Measurements from ENCODE around the gene CYSTM1. TPM values are rescaled to one million over a fixed set of nuclear protein-coding genes. Genes with fewer than 3 reads are reported as not detected.
A peak's percentile ranks its signal among the peaks of the same experiment; 100 is the strongest.

The CYSTM1 gene, protein sequence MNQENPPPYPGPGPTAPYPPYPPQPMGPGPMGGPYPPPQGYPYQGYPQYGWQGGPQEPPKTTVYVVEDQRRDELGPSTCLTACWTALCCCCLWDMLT
- 1.0 and 2.6 TPM in 2 replicates for total RNA-seq (2014; rRNA removed)
- polyA plus RNA-seq (2012), result 10.1 TPM

DNA sequence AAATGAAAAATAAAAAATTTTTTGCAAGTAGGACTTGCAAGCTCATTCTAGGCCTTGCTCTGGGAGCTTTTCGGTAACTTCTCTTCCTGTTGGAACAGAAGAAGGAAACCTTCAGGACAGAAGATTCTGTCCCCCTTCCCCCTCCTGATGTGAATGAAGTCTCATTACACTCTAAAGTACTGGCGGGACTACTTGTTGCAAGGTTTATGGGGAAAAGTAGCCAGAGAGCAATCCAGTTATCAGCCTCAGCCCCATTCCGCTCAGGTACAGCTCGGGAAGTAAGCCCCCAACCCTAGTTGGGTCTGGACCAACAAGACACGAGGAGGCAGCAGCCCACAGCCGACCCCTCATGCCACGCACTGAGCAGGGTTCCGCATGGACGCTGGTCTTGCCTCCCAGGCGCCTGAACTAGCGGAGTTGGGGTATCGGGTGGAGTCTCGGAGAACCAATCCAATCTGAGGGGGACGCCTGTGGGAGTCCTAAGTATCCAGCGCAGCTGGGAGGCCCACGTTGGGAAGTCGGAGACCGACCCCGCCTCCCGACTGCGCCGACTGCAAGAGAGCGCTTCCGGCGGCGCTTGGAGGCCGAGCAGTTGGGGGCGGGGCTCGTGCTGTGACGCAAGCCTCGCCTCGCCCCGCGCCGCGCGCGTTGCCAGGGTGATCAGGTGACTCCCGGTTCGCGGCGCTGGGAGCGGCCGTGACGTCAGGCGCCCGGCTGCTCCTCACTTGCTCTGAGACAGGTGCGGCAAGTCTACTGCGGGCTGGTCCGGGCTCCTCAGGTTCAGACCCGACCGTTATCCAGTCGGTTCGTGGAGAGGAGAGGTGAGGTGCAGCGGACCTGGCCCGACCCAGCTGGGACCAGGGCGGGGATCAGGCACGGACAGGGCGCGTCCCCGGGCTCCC, at the start of gene CYSTM1:
Gene CYSTM1, plus strand, starts transcription at position 724 of the 902 bp plus-strand sequence. CDS start 19,278 bp downstream, outside the sequence.
- DNase-seq (ENCODE audit: low read depth), result peak; percentile 61

DNA sequence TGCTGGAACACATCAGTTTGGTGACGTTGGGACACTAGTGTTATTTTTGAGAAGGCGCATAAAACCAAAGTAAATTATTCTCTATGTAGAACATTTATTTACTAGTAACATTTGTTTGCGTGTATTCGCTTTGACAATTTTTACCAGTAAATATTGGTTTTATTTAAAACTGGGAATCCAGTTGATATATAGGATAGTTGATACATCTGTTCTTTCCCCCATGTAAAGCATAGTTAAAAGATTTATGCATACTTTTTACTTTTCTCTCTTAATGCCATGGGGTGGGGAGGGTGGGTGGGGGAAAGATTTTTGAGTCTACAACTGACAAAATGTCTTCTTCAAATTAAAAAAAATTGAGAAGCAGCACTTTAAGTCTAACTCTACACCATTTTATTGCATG, 49.4 kb upstream of the CYSTM1 start, which contains the start of gene IGIP:
Gene IGIP, plus strand, starts transcription at position 301 of the 400 bp plus-strand sequence. CDS start 2,540 bp downstream, outside the sequence.
- DNase-seq (ENCODE audit: low read depth), result no peak

DNA sequence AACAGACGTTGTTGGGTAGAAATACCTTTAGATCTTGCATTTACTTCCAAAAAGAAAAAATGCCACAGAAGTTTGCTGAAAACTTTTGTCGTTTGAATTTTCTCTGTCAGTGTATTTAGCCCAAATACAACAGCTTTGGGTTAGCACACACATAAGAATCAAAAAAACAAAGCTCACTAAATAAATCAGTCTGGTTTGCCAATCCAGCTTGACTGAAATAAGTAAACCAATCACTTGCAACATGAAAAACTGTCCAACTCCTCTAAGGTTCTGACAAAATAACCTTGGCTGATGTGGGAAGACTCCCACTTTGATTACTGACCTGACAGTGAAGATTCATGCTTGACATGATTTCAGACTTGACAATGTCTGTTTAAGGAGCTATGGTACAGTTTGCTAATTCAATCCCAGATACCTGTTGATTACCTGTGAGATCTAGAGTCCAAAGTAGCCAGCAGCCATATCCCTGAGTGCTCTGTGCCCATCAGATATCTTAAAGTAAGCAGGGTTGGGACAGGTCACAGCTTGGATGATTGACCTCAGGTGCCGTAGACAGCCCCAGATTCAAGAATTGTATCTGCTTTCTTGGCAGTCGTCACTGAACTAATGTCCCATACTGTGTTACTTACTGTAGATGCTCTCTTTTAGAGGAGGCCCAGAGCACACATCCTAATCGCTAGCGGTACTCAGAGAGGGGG, 48.5 kb upstream of the CYSTM1 start:
- no peak for DNase-seq (ENCODE audit: low read depth)

DNA sequence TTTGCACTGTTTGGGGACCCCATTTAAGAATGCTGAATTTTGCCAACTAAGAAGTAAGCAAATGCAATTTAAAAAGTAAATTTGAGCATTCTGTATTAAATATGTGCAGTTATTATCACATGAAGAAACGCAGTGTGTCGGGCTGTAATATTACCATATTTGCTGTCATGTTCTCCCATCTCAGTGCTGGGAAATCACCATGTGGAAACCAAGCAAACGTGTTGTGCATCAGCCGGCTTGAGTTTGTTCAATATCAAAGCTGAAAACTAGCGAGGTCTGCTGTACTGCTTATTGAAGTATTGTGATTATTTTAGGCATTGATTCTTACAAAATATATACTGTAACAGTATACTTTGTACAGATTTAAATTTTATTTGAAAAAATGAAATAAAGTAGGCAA, 46.6 kb upstream of the CYSTM1 start:
- DNase-seq (ENCODE audit: low read depth), result no peak

DNA sequence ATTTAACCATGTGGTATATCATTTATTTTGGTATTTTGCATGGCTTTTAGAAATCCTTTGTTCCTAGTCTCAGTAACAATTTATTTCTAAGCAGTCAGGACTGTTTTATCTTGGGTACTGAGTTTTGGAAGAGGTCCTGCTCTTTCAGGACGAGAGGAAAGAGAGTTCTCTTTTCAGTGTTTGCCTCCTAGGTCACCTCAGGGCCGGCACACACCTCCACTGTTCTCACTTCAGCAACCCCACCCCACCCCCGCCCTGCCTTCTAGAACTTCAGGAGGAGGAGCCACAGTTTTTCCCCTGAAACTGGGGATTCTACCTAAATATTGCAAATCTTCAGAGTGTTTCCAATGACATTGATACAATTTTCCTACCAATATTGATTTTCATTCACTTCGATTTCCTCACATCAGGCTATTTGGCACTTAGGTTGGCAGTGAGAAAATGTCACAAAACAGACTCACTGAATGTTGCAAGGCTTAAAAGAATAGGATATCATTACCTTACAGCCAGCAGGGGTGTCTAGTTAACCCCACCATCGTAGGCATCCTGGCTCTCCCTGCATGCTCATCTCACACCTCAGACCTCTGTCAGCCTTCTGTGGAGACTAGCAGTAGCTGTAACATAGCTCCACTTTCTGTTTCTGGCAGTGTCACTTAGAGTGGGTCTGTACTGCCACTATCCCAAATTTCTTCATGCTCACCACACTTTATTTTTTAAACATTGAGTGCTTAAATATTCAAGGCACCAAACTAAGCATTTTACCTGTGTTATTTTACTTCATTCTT, 43.8 kb upstream of the CYSTM1 start:
- no peak for DNase-seq (ENCODE audit: low read depth)

DNA sequence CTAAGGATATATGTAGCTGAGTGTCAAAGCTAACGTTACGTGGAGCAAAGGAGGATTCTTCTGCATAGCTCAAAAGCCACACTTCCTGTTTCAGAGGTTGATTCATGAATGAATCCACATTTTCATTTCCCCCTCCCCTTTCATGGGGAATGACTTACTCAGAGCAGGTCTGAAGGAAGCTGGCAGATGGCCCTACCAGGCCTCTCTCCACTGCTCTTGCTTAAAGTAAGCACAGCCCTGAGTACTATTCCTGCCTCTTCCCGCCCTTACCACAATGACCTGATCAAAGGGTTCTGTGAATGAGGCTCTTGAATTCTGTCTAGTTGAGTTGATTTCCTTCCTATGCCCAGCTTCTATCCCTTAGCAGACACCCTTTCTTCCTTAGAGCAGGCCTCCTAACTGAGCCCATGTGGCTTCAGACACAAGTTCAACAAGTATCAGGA, 43.0 kb upstream of the CYSTM1 start:
- DNase-seq (ENCODE audit: low read depth), result peak; percentile 91

DNA sequence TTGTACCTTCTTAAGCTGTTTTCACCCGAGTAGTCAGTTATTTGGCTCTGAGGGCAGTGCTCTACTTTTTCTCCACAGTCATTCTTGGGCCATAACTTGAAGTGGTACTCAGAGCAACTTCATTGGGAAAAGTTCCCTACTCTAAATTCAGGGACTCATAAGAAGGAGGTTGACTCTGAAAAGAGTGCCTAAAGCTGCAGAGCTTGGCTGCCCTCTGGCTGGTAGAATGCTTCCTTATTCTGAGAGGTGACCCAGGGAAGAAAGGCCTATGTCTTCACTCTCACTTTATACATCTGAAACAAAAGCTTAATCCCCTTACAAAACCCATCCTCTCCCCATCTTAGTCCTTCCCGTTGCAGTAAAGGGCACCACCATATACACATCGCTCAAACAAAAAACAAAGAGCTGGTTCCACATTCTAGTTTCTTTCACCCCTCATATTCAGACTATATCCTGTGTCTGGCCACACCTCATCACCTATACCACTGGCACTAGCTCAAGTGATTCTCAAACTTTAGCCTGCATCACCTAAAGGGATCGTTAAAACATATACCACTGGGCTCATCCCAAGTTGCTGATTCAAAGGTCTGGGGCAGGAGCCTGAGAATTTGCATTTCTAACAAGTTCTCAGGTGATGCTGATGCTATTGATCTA, 41.3 kb upstream of the CYSTM1 start:
- DNase-seq (ENCODE audit: low read depth), result no peak

DNA sequence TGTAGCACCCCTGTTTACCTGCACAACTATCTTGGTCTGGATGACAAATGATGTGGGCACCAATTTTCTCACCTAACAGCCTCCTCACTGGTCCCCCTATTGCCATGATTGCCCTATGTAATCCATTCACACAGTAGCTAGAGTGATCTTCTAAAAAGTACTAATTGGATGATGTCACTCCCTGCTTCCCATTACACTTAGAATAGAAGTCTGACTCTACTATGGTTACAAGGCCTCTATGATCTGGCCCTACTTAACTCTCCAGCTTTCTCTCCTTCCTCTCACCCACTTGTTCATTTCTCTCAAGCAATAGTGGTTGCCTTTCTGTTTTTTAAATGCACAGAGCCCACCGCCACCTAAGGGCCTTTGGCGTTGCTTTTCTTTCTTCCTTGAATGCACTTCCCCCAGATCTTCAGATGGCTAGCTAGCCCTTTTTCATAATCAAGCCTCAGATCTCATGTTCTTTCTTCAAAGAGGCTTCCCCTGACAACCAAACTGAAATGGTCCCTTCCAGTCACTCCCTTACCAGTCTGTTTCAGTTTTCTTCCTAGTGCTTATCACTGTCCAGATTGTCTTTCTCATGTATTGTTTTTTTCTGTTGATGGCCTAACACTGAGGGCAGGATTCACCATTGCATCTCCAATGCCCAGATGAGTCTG, 40.6 kb upstream of the CYSTM1 start:
- DNase-seq (ENCODE audit: low read depth), result no peak

DNA sequence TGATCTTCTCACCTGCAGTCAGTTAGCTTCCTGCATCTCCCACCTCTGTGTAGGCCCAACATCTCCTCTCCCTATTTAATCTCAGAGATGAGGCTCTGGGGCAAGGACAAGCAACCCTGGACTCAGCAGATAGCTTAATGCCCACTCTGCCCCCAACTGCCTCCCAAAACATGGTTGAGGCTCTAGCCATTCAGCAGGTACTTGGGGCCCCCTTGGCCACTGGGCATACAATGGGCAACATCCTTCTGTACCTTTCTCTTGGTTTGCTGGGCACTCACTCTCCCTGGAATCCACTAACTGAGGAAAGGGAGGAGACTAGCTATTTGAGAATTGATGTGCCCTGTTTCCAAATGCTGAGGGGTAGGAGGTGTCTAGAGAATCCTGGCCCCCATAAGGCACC, 39.9 kb upstream of the CYSTM1 start:
- no peak for DNase-seq (ENCODE audit: low read depth)

DNA sequence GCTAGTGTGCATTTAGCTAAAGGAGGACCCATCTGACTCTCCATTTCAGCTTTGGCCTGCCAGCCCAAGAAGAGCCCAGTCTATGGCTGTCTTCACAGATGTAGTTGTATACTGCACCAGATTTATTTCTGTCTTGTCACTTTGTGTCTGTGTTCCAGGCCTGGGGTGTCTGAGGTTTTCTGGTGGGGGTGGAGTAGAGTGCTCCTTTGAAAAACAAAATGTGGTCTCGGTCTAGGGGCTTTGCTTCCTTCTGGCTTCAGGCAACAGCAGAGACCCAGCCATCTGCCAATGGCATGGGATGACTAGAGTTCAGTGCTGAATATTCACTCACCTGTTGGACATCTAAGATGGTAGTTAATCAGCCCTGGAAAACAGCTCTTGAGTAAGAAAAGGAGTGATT, 38.4 kb upstream of the CYSTM1 start:
- DNase-seq (ENCODE audit: low read depth), result no peak

DNA sequence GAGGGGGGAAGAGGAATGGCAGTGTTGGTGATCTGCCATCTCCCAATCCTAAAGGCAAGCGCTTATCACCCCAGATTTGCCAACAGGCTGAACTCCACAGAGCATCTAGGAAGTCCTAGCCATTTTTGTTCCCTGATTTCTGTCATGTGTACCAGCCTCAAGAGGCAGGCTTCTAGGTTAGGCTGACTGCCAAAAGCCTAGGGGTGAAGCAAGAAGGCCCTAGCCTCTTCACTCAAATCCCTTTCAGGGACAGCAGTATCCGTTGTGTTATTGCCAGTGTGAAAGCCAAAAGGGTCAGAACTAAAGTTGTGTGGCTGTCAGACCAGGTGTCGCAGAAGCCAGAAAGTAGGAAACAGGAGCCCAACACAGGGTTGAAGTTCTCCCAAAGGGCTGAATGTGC, 34.6 kb upstream of the CYSTM1 start:
- DNase-seq (ENCODE audit: low read depth), result no peak

DNA sequence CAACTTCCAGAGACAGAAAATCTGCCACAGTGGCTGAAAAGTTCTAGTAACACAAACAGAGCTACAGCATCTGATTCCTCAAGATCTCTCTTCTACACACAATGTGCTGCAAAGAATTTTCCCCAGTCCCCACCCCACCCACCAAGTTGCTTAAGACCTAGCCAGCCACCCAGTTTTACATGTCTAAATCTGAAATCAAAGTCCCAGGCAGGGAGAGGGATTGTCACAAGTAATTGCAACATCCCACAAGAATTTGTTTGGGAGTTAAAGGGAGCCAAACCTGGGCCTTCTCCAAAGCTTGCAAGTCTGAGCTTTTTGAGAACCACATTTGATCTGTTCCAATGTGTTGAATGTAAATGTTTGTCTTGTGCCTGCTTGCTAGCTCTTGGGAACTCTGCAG, 33.7 kb upstream of the CYSTM1 start:
- DNase-seq (ENCODE audit: low read depth), result no peak

DNA sequence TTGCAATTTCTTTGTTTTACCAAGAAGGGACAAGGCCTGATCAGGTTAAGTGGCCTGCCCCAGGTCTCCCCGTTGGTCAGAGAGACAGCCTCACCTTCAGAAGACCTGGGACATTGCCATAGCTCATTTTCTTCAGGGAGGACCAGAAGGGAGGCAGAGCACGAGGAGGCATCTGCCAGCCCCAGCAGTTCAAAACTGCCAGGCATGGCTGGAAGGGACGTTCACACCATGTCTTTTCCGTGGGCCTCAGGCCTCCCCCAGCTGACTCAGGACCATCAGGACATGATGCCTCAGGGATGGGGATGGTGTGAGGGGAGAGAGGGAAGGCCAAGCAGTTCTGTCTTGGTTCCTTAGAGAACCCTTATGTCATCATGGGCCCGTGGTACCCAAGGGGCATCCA, 32.7 kb upstream of the CYSTM1 start:
- no peak for DNase-seq (ENCODE audit: low read depth)

DNA sequence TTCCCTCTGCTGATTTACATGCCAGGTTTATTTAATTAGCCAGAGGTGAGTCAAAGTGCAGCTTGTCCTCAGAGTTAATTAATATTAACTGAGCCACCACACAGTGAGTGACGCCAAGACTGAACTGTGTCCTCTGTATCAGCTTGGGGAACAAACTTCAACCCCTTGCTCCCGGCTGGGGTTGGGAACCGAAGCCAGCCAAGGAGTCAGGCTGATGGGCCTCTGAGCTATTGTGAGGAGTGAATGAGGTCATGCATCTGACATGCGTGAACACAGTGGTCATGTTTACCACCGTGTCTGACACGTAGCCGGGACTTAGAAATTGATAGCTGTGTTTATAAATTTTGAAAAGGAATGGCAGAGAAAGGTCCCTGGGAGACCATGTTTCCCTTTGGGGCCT, 32.1 kb upstream of the CYSTM1 start:
- DNase-seq (ENCODE audit: low read depth), result no peak

DNA sequence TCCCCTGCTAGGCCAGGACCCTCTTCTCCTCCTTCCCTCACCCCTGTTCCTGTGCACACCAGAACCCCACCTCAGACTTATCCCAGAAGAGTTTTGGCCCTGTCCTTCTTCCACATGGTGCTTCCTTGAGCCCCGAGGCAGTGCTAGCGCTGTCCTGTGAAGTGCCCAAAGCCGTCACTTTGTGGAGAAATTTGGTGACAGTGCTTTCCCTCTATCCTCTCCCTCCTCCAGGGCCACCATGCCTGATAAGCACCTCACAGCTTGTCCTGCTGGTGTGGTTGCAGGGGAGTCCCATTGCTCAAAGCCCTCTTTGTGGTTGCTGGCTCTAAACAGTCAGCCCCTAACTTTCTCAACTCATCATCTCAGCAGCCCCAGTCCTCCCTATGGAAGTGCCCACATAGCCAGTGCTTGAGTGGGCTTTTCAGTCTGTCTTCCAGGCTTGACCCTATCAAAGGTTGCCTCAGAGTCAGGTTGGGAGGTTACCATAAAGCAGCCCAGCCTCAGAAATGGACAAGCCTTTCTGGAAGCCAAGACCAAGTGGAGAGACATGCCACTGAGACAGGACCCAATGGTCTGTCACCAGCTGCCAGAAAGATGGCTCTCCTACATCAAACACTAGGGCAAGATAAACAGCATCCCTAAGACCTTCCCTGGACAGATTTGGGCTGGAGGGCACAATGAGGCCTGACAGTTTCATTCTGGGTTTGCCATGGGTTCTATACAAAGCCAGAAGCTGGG, 31.3 kb upstream of the CYSTM1 start:
- DNase-seq (ENCODE audit: low read depth), result no peak

DNA sequence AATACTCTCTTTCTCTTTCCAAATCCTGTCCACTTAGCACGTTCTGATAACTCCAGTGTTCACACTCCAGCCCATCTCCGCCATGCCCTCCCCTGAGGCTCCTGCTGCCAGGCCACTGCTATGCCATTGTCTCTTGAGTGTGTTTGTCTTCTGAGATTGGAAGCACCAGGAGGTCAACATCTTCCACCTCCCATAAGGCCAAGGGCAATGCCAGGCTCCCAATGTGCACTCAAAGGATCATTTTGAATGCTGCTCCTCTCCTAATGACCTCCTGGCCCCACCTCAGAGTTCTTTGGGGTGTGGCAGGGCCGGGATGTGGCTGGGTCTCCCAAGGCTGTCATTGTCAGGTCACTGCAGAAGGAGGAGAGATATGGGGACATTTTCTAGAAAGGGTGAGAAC, 29.7 kb upstream of the CYSTM1 start:
- DNase-seq (ENCODE audit: low read depth), result no peak

DNA sequence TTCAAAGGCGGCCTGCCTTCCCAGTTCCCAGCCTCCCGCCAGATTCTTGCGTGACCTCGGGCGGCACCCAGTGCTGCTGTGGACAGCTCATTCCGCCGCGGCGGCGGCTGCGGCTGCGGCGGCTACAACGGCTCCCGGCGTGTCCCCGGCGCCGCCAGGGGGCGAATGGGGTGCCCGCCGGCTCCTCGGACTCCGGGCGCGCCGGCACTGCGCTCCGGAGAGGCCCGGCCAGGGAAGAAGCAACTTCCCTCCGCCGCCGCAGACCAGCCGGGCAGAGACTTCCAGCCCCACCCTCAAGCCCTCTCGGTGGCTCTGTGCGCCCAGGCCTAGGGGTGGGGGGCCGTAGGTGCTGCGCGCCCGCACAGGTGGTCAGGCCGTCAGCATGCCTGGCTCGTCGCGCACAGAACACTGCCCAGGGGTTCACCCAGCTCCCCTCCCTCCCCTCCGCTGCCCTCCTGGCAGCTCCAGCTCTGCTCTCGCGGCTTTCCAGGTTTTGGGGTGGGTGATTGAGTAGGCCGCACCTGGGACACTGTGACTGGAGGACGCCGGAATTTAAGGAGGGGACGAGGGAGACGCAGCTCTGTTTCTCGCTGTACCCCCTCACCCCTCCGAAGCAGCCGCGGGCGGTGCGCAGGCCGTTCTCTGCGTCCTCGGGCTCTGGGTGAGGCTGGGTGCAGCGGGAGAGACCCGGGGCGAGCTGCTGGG, 29.0 kb upstream of the CYSTM1 start:
- peak; percentile 50 for DNase-seq (ENCODE audit: low read depth)

DNA sequence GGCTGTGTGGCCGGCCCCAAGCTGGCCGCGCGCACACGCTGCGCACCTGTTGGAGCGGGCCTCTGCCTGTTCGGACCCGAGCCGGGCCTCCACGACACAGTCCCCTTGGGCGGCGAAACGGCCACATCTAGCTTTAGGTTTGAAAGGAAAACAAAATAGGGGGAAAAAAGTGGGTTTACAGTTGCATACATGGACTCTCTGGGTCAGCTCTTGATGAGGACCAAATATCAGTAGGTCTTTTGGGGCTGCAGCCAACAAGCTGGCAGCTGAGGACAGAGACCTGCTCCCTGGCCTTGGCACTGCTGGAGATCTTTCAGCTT, 28.5 kb upstream of the CYSTM1 start:
- DNase-seq (ENCODE audit: low read depth), result no peak

DNA sequence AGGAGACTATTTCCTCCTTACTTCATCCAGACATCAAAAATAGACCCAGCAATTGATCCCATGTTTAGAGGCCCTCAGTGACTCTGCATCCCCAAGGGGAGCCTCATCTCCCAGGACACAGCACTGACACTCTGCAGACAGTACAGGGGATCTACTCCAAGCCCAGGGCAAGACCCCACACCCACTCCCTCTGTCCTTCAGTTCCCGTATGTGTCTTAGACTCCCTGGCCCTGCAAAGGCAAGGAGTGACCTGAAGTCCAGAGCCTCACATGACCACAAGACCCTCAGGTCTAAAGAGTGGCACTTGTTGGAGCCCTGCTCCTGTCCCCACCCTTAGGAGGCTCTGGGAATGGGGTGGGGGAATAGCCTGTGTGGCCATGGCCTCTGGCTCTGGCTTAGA, 27.5 kb upstream of the CYSTM1 start:
- no peak for DNase-seq (ENCODE audit: low read depth)
